Liver (tissue), 9 donors: Measurements from ENCODE around the gene ICAM1. TPM values are rescaled to one million over a fixed set of nuclear protein-coding genes. Genes with fewer than 3 reads are reported as not detected.

Experiments used
- DNase-seq: peaks from one replicate; pipeline ENCODE4 v3.0.0-alpha.2; 2017; ENCODE audit warnings: low spot score
- H3K27ac ChIP-seq, 2 donors: one replicate each; pipeline ENCODE4 v1.7.0; 2013; ENCODE audit warnings: inconsistent platforms in 2 of 2, low read length in 2 of 2, control low read depth in 1 of 2, low read depth in 1 of 2, mild to moderate bottlenecking in 1 of 2
- H3K27me3 ChIP-seq, 4 donors: one replicate each; pipeline versions ENCODE4 v1.6.1 to v1.7.0; 2013; ENCODE audit warnings: low read length in 3 of 4, inconsistent platforms in 1 of 4, mild to moderate bottlenecking in 1 of 4, moderate library complexity in 1 of 4; ENCODE audit not compliant: control insufficient read depth in 4 of 4, insufficient read depth in 4 of 4
- H3K36me3 ChIP-seq, 4 donors: one replicate each; pipeline versions ENCODE4 v1.6.1 to v1.7.0; 2013; ENCODE audit warnings: low read length in 3 of 4, mild to moderate bottlenecking in 3 of 4, low read depth in 1 of 4, moderate library complexity in 1 of 4; ENCODE audit not compliant: control insufficient read depth in 4 of 4, insufficient read depth in 3 of 4
- H3K4me1 ChIP-seq, 4 donors: one replicate each; pipeline versions ENCODE4 v1.6.1 to v1.7.0; 2013; ENCODE audit warnings: low read length in 3 of 4, mild to moderate bottlenecking in 3 of 4, moderate library complexity in 1 of 4; ENCODE audit not compliant: control insufficient read depth in 4 of 4, insufficient read depth in 4 of 4
- H3K4me3 ChIP-seq, 3 donors: one replicate each; pipeline versions ENCODE4 v1.6.1 to v1.7.0; 2013; ENCODE audit warnings: low read length in 3 of 3, control low read depth in 1 of 3, low read depth in 1 of 3, mild to moderate bottlenecking in 1 of 3
- H3K9ac ChIP-seq, 2 donors: one replicate each; pipeline ENCODE4 v1.7.0; 2013; ENCODE audit warnings: low read length in 2 of 2, mild to moderate bottlenecking in 2 of 2, moderate library complexity in 2 of 2, control low read depth in 1 of 2, low read depth in 1 of 2
- H3K9me3 ChIP-seq, 4 donors: one replicate each; pipeline versions ENCODE4 v1.6.1 to v1.7.0; 2013; ENCODE audit warnings: low read length in 3 of 4; ENCODE audit not compliant: control insufficient read depth in 4 of 4
- EGR1 ChIP-seq, 2 donors: IDR thresholded peaks; 2 replicates each; pipeline ENCODE4 v1.6.1; 2016 to 2018; ENCODE audit warnings: antibody characterized with exemption in 2 of 2, low read depth in 2 of 2
- FOXA1 ChIP-seq: IDR thresholded peaks from 2 replicates; pipeline ENCODE4 v1.6.1; 2016; ENCODE audit warnings: antibody characterized with exemption
- FOXA2 ChIP-seq: IDR thresholded peaks from 2 replicates; pipeline ENCODE4 v1.6.1; 2016; ENCODE audit warnings: antibody characterized with exemption
- GABPA ChIP-seq, 2 donors: IDR thresholded peaks in 1 of 2; conservative IDR thresholded peaks in 1 of 2; 2 replicates each; pipeline ENCODE4 v1.6.1; 2016; ENCODE audit warnings: antibody characterized with exemption in 2 of 2, mild to moderate bottlenecking in 1 of 2, moderate library complexity in 1 of 2
- HNF4A ChIP-seq, 2 donors: conservative IDR thresholded peaks; 2 replicates each; pipeline ENCODE4 v1.6.1; 2016; ENCODE audit warnings: antibody characterized with exemption in 2 of 2, mild to moderate bottlenecking in 2 of 2
- HNF4G ChIP-seq: IDR thresholded peaks from 2 replicates; pipeline ENCODE4 v1.6.1; 2016; ENCODE audit warnings: antibody characterized with exemption
- JUND ChIP-seq, 2 donors: IDR thresholded peaks; 2 replicates each; pipeline ENCODE4 v1.6.1; 2016; ENCODE audit warnings: antibody characterized with exemption in 2 of 2
- NR2F2 ChIP-seq: IDR thresholded peaks from 2 replicates; pipeline ENCODE4 v1.6.1; 2016; ENCODE audit warnings: antibody characterized with exemption
- RAD21 ChIP-seq, 2 donors: IDR thresholded peaks; 2 replicates each; pipeline ENCODE4 v1.6.1; 2016; ENCODE audit warnings: antibody characterized with exemption in 2 of 2, mild to moderate bottlenecking in 2 of 2
- SP1 ChIP-seq: IDR thresholded peaks from 2 replicates; pipeline ENCODE4 v1.6.1; 2018; ENCODE audit warnings: antibody characterized with exemption, mild to moderate bottlenecking
- TAF1 ChIP-seq: conservative IDR thresholded peaks from 2 replicates; pipeline ENCODE4 v1.6.1; 2016; ENCODE audit warnings: antibody characterized with exemption, mild to moderate bottlenecking
- WGBS: extraction: QIAGEN DNeasy Blood & Tissue Kit; methylation state at CpG from one replicate; pipeline ENCODE4 v1.1.7; 2013; 5-methylcytosine and 5-hydroxymethylcytosine counted together
- polyA plus RNA-seq, 2 donors: library from polyadenylated mRNA; stranded (reverse) in 1 of 2; unstranded in 1 of 2; fragments of 200-250 nt in 1 of 2; fragments of >200 nt in 1 of 2; fragmentation: Nextera tagmentation in 1 of 2; extraction: Ambion mirVana in 1 of 2; gene quantifications; one replicate each; pipeline versions ENCODE4 v1.2.1 to v1.2.3, GENCODE V29; 2013 to 2015
- total RNA-seq, 2 donors: library from RNA; depleted of rRNA; stranded (reverse); fragments of >200 nt; gene quantifications; one replicate each; pipeline ENCODE4 v1.2.3, GENCODE V29; 2014
- TF ChIP-seq, protein P1 (sequence below): IDR thresholded peaks from 2 replicates; pipeline ENCODE4 v1.6.1; 2016; ENCODE audit warnings: antibody characterized with exemption
- TF ChIP-seq, protein P2 (sequence below): IDR thresholded peaks from 2 replicates; pipeline ENCODE4 v1.6.1; 2016; ENCODE audit warnings: antibody characterized with exemption
- donor health status: healthy.
- donor health status: healthy.
- donor health status: healthy.
- donor health status: healthy.
- donor health status: healthy.

ICAM1 gene
- total and polyA plus RNA-seq, 4 donors: 7.8 to 26.3 (median 19.8) TPM

DNA sequence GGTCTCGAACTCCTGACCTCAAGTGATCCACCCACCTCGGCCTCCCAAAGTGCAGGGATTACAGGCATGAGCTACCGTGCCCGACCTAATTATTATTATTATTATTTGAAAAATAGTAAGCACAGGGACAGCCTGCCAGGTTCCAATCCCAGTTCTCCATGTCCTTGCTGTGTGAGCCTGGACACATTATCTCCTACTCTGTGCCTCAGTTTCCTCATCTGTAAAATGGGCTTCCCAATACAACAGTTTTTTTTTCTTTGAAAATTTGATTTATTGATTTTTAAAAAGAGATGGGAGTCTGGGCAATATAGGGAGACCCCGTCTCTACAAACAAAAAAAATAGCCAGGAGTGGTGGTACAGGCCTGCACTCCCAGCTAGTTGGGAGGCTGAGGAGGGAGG, 35.4 kb downstream of the ICAM1 start:
- H3K4me3 ChIP-seq: no peak overlapping the region
- H3K27me3 ChIP-seq: no peaks in the 10 kb centered on the region
- no peaks in the 10 kb centered on the region for H3K9me3 ChIP-seq
- no peak overlapping the region for H3K9ac ChIP-seq
- H3K27ac ChIP-seq: no peak overlapping the region
- peaks cover 0 to 5% (median 3%) of the 10 kb centered on the region in 4 donors for H3K36me3 ChIP-seq
- 92% methylated on average over 5 of the region's 5 CpGs for WGBS
- no peak for DNase-seq
- no peaks in the 10 kb centered on the region for H3K4me1 ChIP-seq
- TF ChIP-seq JUND (IDR thresholded peaks at IDR 0.05): no peak
- no peak for TF ChIP-seq GABPA (IDR thresholded peaks at IDR 0.05 in 1 of 2, conservative IDR thresholded peaks at IDR 0.05 in 1 of 2)
- TF ChIP-seq TAF1: no peak
- no peak for TF ChIP-seq EGR1 (IDR thresholded peaks at IDR 0.05; ENCODE audit: low read depth in 2 of 2)
- TF ChIP-seq, protein P1, sequence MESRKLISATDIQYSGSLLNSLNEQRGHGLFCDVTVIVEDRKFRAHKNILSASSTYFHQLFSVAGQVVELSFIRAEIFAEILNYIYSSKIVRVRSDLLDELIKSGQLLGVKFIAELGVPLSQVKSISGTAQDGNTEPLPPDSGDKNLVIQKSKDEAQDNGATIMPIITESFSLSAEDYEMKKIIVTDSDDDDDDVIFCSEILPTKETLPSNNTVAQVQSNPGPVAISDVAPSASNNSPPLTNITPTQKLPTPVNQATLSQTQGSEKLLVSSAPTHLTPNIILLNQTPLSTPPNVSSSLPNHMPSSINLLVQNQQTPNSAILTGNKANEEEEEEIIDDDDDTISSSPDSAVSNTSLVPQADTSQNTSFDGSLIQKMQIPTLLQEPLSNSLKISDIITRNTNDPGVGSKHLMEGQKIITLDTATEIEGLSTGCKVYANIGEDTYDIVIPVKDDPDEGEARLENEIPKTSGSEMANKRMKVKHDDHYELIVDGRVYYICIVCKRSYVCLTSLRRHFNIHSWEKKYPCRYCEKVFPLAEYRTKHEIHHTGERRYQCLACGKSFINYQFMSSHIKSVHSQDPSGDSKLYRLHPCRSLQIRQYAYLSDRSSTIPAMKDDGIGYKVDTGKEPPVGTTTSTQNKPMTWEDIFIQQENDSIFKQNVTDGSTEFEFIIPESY: no peak
- no peak for TF ChIP-seq RAD21 (IDR thresholded peaks at IDR 0.05)
- TF ChIP-seq FOXA1: no peak
- TF ChIP-seq NR2F2: no peak
- no peak for TF ChIP-seq FOXA2
- TF ChIP-seq HNF4G: no peak

DNA sequence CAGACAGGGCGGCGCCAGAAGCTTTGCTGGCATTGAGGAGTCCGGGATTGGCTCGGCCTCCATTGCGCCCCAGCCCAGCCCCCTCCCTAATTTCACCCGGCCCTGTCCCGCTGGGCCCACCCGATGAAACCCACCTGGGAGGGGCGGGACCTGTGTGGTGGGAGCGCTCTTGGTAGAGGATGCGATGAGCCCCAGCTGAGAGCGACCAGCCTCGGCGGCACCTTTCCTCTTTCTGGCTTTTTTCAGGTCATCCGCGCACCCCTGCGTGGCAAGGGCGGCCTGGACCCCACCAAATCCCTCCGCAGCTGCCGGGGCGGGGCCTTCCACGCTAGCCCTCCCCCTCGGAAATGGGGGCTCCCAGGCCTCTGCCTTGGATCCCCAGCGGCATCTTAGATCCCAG, 38.5 kb downstream of the ICAM1 start, which contains the start of gene ZGLP1:
TSS of gene ZGLP1 (minus strand) at position 393 of the 400 bp plus-strand sequence.
- Histone ChIP-seq H3K9me3 (no peaks in the 10 kb centered on the region), H3K27me3 (no peaks in the 10 kb centered on the region), H3K9ac (no peak within 1 kb of the TSS), H3K27ac (no peak within 1 kb of the TSS), H3K4me3 (no peak within 1 kb of the TSS), H3K36me3 (peaks cover 0 to 5% (median 2%) of the 10 kb centered on the region in 4 donors), H3K4me1 (no peaks in the 10 kb centered on the region)
- DNase-seq: peak; percentile 21
- 95% methylated on average over 24 of the region's 24 CpGs for WGBS
- TF ChIP-seq HNF4A (conservative IDR thresholded peaks at IDR 0.05) (no peak), RAD21 (IDR thresholded peaks at IDR 0.05) (no peak), GABPA (IDR thresholded peaks at IDR 0.05 in 1 of 2, conservative IDR thresholded peaks at IDR 0.05 in 1 of 2) (no peak), SP1 (no peak), FOXA1 (no peak)
- TF ChIP-seq, protein P1: no peak
- TF ChIP-seq, protein P2, sequence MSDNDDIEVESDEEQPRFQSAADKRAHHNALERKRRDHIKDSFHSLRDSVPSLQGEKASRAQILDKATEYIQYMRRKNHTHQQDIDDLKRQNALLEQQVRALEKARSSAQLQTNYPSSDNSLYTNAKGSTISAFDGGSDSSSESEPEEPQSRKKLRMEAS: no peak
